Heart left ventricle (tissue), 13 donors: ENCODE data around the gene DHRS1.

Experiments used
- CTCF ChIP-seq, 12 donors: fragments of 200-600 bp; sonication (generic) in 4 of 12; IDR thresholded peaks; one replicate each; pipeline versions ENCODE4 v1.5.0 to v1.8.0; 2018 to 2022; ENCODE audit warnings: antibody characterized with exemption in 12 of 12, mild to moderate bottlenecking in 5 of 12
- POLR2A ChIP-seq, 2 donors: fragments of 450-650 bp; IDR thresholded peaks; one replicate each; pipeline ENCODE4 v1.6.1; 2017; ENCODE audit warnings: antibody characterized with exemption in 2 of 2, mild to moderate bottlenecking in 2 of 2, moderate library complexity in 2 of 2
- donor health status: ischemic (EF 13 %, LVEDD 7.1; RV severe dilation, severe dysfunction).
- donor health status: DM: no; HTN: yes; CAD: no.
- donor health status: DM: no; HTN: no; CAD: no.
- donor health status: ischemic (EF 25% LVEDD 6.9; RV normal size, moderate dysfunction).
- donor health status: ischemic (EF 25% LVEDD 5.7; RV mildly dilated, moderate dysfunction).
- donor health status: ischemic (EF 35%, LVEDD 5.7; RV mildly dilated, moderate dysfunction).
- donor health status: nonischemic (EF 11% LVEDD 7.7; RV severe dilation, severe dysfunction).
- donor health status: DM: yes; HTN: yes; CAD: no.
- donor health status: PGD.
- donor health status: ischemic (EF 29% LVEDD 5.4; RV normal size, mild dysfunction).
- donor health status: nonischemic (EF 23%, LVEDD 6.1; RV moderate dilation, normal function).

DNA sequence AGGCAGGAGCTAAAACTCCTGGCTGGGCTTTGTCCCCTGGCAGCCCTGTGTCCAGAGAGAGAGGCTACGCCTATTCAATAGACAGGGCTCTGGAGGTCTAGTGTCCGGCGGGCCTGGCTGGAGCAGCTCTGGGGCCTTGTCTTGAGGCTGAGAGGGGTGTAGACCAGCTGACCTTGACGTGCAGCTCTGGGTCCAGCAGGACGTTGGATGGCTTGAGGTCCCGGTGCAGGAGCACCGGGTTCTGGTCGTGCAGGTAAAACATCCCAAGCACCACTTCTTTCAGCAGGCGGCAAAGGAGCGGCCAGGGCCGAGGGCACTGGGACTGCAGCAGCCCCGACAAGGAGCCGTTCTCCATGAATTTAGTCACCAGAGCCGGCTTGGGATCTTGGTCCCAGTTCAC is 39.3 kb upstream of the DHRS1 start:
- TF ChIP-seq CTCF (IDR thresholded peaks at IDR 0.05) (no peak), POLR2A (IDR thresholded peaks at IDR 0.05) (no peak)
